RPMI8226 (cell line): Measurements from ENCODE around the gene B4GALT2.

Experiments
- DNase-seq: peaks from one replicate; pipeline ENCODE4 v3.0.0-alpha.2; 2015

Gene B4GALT2

GRCh38 chr1:43947061-43947873 is 31.7 kb upstream of the B4GALT2 start:
- no peak for DNase-seq

GRCh38 chr1:43947874-43948437 is 31.1 kb upstream of the B4GALT2 start:
- DNase-seq, result peak; percentile 36

- DNase-seq, result no peak
Measured at GRCh38 chr1:43949678-43950077, 29.3 kb upstream of the B4GALT2 start.

- no peak for DNase-seq
Measured at GRCh38 chr1:43951021-43951985, 27.7 kb upstream of the B4GALT2 start.

GRCh38 chr1:43952731-43953346 is 26.2 kb upstream of the B4GALT2 start:
- DNase-seq, result no peak

- DNase-seq, result no peak
Measured at GRCh38 chr1:43953361-43953760, 25.6 kb upstream of the B4GALT2 start.

GRCh38 chr1:43954036-43954435 is 25.0 kb upstream of the B4GALT2 start:
- no peak for DNase-seq

GRCh38 chr1:43956234-43956633 is 22.8 kb upstream of the B4GALT2 start:
- no peak for DNase-seq

GRCh38 chr1:43957407-43958040 is 21.5 kb upstream of the B4GALT2 start:
- DNase-seq, result no peak

- no peak for DNase-seq
Measured at GRCh38 chr1:43958351-43959255, 20.4 kb upstream of the B4GALT2 start.

GRCh38 chr1:43960798-43961197 is 18.2 kb upstream of the B4GALT2 start:
- DNase-seq, result no peak

GRCh38 chr1:43961692-43962091 is 17.3 kb upstream of the B4GALT2 start:
- DNase-seq, result no peak

GRCh38 chr1:43962324-43962723 is 16.7 kb upstream of the B4GALT2 start:
- no peak for DNase-seq

GRCh38 chr1:43963006-43963405 is 16.0 kb upstream of the B4GALT2 start:
- DNase-seq, result no peak

GRCh38 chr1:43963890-43964289 is 15.1 kb upstream of the B4GALT2 start:
- DNase-seq, result no peak

- DNase-seq, result no peak
Measured at GRCh38 chr1:43965316-43965715, 13.7 kb upstream of the B4GALT2 start.

GRCh38 chr1:43968348-43968948 is 10.6 kb upstream of the B4GALT2 start:
- peak; percentile 75 for DNase-seq

- no peak for DNase-seq
Measured at GRCh38 chr1:43969416-43969745, 9.6 kb upstream of the B4GALT2 start.

GRCh38 chr1:43969746-43970466 is 9.1 kb upstream of the B4GALT2 start, which contains the start of gene DPH2:
TSS of gene DPH2 (plus strand) at chr1:43970010. CDS start at chr1:43970176, 166 bp downstream.
- DNase-seq, result peak; percentile 99

- DNase-seq, result no peak
Measured at GRCh38 chr1:43970502-43970901, 8.5 kb upstream of the B4GALT2 start.
